A673 (cell line): Measurements from ENCODE around the gene PDE8A. TPM values are rescaled to one million over a fixed set of nuclear protein-coding genes. Genes with fewer than 3 reads are reported as not detected.
"Not testable (repeated sequence)": the region's sequence is repeated elsewhere in the genome, so short reads cannot be mapped to it uniquely, and the experiment has no call there.

Experiments
- BruUV-seq: library from RNA; stranded (reverse); fragments of 400-500 nt; replicated peaks from 2 replicates; lab custom pipeline; 2021; lab: Mats Ljungman, UMichigan
- CTCF ChIA-PET: fragments of 300-600 bp; sonication (Branson Sonifier 250); formaldehyde crosslinking; loops from one replicate; lab custom pipeline; 2022; ENCODE audit warnings: antibody characterized with exemption; lab: Charles Lee
- POLR2A ChIA-PET: fragments of 300-600 bp; sonication (Branson Sonifier 250); formaldehyde crosslinking; loops from one replicate; lab custom pipeline; 2022; ENCODE audit warnings: antibody characterized with exemption; ENCODE audit not compliant: low non-redundant PET; lab: Charles Lee
- DNase-seq: peaks from one replicate; pipeline ENCODE4 v3.0.0-alpha.2; 2015; ENCODE audit warnings: low spot score
- H3K27ac ChIP-seq: fragments of 200-600 bp; sonication (generic); 2 replicates; pipeline ENCODE4 v1.5.1; 2016; ENCODE audit warnings: mixed run types, low read depth, mild to moderate bottlenecking, mixed read lengths, antibody characterized with exemption, low read length; ENCODE audit not compliant: poor library complexity, severe bottlenecking
- H3K27me3 ChIP-seq: fragments of 200-600 bp; sonication (generic); replicated peaks from 2 replicates; pipeline ENCODE4 v1.6.1; 2017; ENCODE audit warnings: mixed run types, low read depth, mild to moderate bottlenecking, mixed read lengths, antibody characterized with exemption, low read length; ENCODE audit not compliant: insufficient read depth, poor library complexity
- H3K36me3 ChIP-seq: fragments of 200-600 bp; sonication (generic); 2 replicates; pipeline ENCODE4 v1.6.1; 2016; ENCODE audit warnings: mixed run types, mild to moderate bottlenecking, mixed read lengths, antibody characterized with exemption, low read length; ENCODE audit not compliant: insufficient read depth, poor library complexity, severe bottlenecking
- H3K4me1 ChIP-seq: fragments of 200-600 bp; sonication (generic); 2 replicates; pipeline ENCODE4 v1.6.1; 2017; ENCODE audit warnings: mixed run types, mild to moderate bottlenecking, mixed read lengths, antibody characterized with exemption, low read length; ENCODE audit not compliant: insufficient read depth, poor library complexity, severe bottlenecking
- H3K4me3 ChIP-seq: fragments of 200-600 bp; sonication (generic); 2 replicates; pipeline ENCODE4 v1.5.1; 2016; ENCODE audit warnings: low read depth, mixed run types, mild to moderate bottlenecking, mixed read lengths, low read length; ENCODE audit not compliant: poor library complexity, severe bottlenecking
- H3K9me3 ChIP-seq: fragments of 200-600 bp; sonication (generic); 2 replicates; pipeline ENCODE4 v1.6.1; 2016; ENCODE audit warnings: mixed run types, low read depth, mild to moderate bottlenecking, mixed read lengths, antibody characterized with exemption, low read length; ENCODE audit not compliant: poor library complexity, severe bottlenecking
- CTCF ChIP-seq: fragments of 300-800, 200-600 bp; sonication (generic); conservative IDR thresholded peaks from 2 replicates; pipeline ENCODE4 v1.5.1; 2017; ENCODE audit warnings: low read depth, mild to moderate bottlenecking, antibody characterized with exemption, low read length, moderate library complexity, mixed read lengths
- EZH2 ChIP-seq: fragments of 200-600 bp; sonication (generic); IDR thresholded peaks from 2 replicates; pipeline ENCODE4 v1.6.1; 2017; ENCODE audit warnings: borderline replicate concordance, low read depth, mild to moderate bottlenecking, mixed read lengths, antibody characterized with exemption, low read length; ENCODE audit not compliant: poor library complexity, severe bottlenecking
- intact Hi-C: fragments of 100-400 bp; cut with micrococcal nuclease; formaldehyde crosslinking; loops from one replicate; pipeline ENCODE4 v1.10.0; 2022; ENCODE audit not compliant: unreplicated experiment
- total RNA-seq: library from RNA; stranded (reverse); gene quantifications from 2 replicates; pipeline ENCODE4 v1.2.3, GENCODE V29; 2021

PDE8A gene
- total RNA-seq, 1 experiment from 2014 or later, result 80.7 TPM

DNA sequence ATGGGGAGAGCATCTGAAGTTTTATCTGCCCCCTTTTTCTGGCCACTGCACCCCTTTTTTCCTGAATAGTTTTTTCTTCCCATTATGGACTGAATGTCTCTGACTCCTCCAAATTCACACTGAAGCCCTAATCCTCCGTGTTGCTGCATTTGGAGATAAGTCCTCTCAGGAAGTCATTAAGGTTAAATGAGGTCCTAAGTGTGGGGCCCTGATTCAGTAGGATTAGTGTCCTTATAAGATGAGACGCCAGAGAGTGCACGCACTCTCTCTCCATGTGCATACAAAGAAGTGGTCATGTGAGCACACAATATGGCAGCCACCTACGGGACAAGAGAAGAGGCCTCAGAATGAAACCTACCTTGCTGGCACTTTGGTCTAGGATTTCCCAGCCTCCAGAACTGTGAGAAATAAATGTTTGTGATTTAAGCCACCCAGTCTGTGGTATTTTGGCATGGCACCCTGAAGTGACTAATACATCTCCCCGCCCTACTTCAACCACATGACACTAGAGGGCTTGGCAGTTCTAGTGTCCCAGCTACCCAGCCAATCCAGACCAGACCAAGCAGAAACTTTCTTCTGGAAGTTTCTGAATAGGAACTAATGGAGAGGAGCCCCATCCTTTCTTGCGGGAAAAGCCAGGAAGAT lies 191.3 kb downstream of the PDE8A start:
- Histone ChIP-seq H3K27ac (no peak overlapping the region), H3K36me3 (no peaks in the 10 kb centered on the region), H3K4me1 (peaks cover 5% of the 10 kb centered on the region), H3K4me3 (no peak overlapping the region), H3K27me3 (no peaks in the 10 kb centered on the region), H3K9me3 (peaks cover 8% of the 10 kb centered on the region)
- ChIA-PET POLR2A (no interaction called here), CTCF (no interaction called here)
- TF ChIP-seq EZH2 (no peak), CTCF (no peak)
- BruUV-seq, result no TSS peak
- no peak for DNase-seq
- intact Hi-C loops, result no loop called here

GRCh38 chr15:85173630-85174029 lies 192.0 kb downstream of the PDE8A start:
- BruUV-seq, CTCF ChIA-PET, H3K36me3 ChIP-seq: not testable (repeated sequence)

GRCh38 chr15:85174521-85174920 lies 192.9 kb downstream of the PDE8A start:
- Histone ChIP-seq H3K36me3 (no peaks in the 10 kb centered on the region), H3K27me3 (no peaks in the 10 kb centered on the region), H3K9me3 (peaks cover 8% of the 10 kb centered on the region), H3K4me3 (no peak overlapping the region), H3K4me1 (no peaks in the 10 kb centered on the region), H3K27ac (no peak overlapping the region)
- DNase-seq, result no peak
- TF ChIP-seq EZH2 (no peak), CTCF (no peak)
- ChIA-PET CTCF (no interaction called here), POLR2A (no interaction called here)
- no TSS peak for BruUV-seq
- intact Hi-C loops, result no loop called here

More at GRCh38 chr15:85173630-85174029, 192.0 kb downstream of the PDE8A start:
- DNase-seq, H3K4me1 ChIP-seq, POLR2A ChIA-PET, H3K4me3 ChIP-seq, H3K9me3 ChIP-seq, H3K27ac ChIP-seq, H3K27me3 ChIP-seq, intact Hi-C loops: not testable (repeated sequence)

- H3K27me3 ChIP-seq, CTCF ChIA-PET, intact Hi-C loops, H3K36me3 ChIP-seq, H3K27ac ChIP-seq, H3K4me3 ChIP-seq, POLR2A ChIA-PET, BruUV-seq, H3K4me1 ChIP-seq, H3K9me3 ChIP-seq, DNase-seq: not testable (repeated sequence)
Measured at GRCh38 chr15:85177042-85177515, 195.4 kb downstream of the PDE8A start.
